Measurements from ENCODE around the gene DTD1.

GRCh38 chr20:18740726-18741125 lies 152.9 kb downstream of the DTD1 start:
- TF ChIP-seq EZH2 (IDR thresholded peaks at IDR 0.05; ENCODE audit: insufficient read depth, poor library complexity, severe bottlenecking) (no peak), EZH2phosphoT487 (IDR thresholded peaks at IDR 0.05; ENCODE audit: insufficient read depth, low read depth) (no peak)
